Activated T-cell treated with anti-CD3 and anti-CD28 coated beads for 1 hour (primary cell): ENCODE results near the gene CABLES1.

Source experiments
- DNase-seq: peaks from one replicate; pipeline ENCODE4 v3.0.0-alpha.2; 2020; ENCODE audit warnings: low read depth

CABLES1 gene

DNA sequence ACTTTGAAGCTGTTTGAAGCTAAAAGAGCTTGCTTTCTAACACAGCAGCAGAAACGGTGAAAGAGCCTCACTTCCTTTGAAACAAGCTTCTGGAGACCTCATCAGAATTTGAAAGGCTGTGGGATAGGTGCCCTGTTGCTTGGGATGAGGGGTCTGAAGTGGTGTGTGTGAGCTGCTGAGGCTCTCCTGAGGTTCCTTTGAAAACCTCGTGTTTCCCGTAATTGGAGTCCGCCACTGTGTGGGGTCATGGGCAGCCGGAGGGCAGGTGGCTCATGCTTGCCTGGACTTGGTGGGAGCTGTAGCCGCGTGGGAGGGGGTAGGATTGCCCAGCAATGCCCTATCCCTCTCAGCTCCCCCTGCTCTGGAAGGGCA lies 34.4 kb downstream of the CABLES1 start:
- no peak for DNase-seq

DNA sequence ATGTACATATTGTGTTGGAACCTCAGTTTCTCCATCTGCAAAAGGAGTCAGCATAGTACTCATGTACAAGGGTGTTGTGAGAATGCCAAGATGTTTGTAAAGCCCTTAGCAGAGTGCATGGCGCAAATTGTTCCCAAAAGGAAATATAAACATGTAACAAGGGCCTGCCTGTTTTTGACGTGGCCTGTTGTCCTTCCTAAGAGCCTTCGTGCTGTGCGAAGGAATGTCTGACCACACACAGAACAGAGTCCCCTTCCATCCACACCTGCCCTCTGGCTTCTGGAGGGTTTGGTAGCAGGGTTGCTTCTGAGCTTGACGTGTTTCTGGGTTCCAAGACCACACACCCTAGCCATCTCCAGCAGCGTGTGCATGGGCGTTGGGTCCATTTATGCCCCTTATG lies 34.9 kb downstream of the CABLES1 start:
- DNase-seq = no peak

DNA sequence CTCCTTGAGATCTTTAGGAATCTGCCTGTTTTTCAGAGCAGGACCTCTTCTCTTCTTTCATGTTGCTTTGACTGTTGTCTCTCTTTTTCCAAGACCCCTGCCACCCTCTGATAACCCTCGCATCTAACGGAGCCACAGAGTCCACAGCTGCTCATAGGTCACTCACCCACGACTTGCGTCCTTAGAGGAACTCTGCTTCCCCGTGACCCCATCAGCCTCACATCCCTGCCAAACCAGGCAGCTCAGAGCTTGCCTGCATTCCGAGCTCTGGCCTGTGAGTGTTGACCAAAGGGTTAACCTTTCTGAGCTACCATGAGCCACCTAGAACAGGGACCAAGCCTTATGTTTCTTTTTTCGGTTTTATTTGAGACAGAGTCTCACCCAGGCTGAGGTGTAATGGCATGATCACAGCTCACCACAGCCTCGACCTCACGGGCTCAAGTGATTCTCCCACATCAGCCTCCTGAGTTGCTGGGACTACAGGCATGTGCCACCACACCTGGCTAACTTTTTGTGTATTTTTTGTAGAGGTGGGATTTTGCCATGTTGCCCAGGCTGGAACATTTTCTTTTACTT lies 36.4 kb downstream of the CABLES1 start:
- no peak for DNase-seq

DNA sequence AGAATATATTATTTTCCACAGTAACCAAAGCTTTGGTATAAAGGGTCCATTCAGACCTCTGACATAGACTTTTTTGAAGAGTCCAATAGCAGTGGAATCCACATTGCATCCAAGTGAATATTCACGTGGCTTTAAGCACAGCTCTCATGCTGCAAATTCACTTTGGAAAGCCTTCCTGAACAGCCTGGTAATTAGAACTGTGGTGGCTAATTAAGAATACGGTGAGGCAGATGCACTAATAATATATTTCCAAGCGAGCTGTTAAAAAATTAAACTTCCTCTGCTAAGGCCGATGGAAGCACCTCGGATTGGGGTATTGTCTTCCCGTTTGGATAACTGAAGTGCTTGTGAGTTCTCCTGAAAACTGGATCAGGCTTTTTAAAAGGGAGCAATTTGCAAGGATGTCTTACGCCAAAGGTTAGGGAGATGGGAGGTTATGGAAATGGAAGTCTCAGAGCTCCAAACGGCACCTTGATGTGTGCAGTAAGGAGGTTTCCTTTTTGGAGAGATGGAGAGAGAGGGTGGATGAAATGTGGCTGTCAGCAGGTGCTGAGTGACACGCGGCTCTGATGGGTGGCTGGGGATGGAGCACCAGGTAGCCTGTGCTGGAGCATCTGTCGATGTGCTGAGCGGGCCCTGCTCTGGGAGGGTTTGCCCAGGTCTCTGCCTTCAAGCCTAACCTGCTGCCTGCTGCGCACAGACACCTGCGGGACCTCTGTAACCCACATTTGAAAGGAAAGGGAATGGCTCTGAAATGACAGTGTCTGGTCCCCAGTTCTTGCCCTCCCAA lies 37.5 kb downstream of the CABLES1 start:
- no peak for DNase-seq

DNA sequence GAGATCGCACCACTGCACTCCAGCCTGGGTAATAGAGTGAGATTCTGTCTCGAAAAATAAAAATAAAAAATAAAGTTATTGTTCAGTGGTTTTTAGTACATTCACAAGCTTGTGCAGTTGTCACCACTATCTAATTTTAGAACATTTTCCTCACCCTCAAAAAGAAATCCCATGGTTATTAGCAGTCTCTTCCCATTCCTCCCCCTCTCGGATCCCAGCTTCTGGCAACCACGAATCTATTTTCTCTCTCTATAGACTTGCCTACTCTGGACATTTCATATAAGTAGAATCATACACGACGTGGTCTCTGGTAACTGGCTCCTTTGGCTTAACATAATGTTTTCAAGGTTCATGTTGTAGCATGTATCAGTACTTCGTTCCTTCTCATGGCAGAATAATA lies 38.6 kb downstream of the CABLES1 start:
- no peak for DNase-seq

DNA sequence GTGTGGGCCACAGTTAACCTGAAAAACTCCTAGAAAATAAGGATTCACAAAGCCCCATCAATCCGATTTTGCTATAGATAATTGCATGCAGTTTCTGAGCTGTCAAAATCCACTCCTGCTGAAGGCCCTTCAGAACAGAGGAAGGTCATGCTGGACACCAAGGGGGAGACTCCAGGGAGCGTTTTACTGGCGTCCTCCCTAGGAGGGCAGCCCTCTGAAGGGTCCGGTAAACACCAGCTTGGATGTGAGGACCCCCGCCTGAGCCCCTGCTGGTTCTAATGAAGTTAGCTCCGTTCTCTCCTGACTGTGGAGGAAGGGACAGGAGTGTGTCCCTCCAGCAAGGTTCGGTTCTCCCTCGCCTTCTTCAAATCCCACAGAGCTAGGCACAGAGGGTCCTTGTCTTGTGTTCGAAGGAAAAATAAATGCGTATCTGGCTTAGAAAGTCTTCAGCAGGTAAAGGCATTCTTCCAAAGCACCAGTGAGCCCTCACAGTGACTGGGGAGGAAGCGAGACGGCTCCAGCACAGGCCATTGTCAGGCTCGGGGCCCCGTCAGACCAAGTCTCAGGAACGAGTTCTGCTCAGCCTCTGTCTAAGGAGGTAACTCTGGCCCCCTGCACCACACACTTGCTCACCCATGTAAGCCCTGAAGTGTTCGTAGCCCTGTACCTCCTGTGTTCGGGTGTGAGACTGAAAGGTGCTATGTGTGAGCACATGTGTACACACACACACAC lies 41.6 kb downstream of the CABLES1 start:
- DNase-seq = no peak

DNA sequence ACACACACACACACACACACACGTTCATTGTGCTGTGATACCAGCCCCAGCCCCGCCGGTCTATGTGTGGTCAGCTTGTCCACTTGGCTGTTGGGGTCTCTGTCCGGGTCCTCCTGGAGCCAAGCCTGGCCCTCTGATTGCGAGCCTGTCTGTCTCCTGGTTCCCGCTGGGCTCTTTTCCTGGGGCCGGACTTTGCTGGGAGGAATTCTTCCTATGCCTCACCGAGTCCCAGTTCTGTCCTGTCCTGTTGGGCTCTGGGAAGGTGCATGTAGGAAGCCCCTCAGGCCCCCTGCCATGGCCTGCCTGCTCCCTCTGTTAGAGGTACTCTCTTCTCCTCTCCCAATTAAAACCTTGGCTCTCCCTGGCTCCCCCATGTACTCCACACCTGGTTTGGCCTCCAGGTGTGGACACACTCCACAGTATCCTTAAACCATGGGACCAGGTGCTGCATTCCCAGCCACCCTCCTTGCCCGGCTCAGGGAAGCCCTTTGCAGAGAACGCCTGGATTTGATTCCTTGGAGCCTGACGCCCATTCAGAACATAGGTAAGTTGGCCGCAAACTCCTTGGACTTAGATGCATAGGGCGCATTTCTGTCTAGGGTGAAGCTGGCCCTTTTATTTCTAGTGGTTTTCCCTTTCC lies 42.3 kb downstream of the CABLES1 start:
- no peak for DNase-seq

DNA sequence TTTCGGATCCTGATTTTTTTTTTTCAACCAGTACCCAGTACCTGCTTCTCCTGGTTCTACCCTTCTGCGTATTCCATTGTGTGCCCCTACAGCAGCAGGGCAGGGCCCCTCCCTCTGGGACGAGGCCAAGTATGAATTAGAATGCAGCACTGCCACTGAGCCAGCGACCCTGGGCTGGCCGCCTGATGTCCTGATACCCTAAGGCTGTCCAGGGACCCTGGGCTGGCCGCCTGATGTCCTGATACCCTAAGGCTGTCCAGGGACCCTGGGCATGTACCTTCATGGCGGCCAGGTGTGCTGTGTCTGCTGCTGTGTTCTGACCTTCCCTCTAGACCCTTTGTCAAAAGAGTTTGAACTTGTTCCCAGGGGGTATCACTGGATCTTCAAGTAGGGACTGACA lies 42.9 kb downstream of the CABLES1 start:
- no peak for DNase-seq

DNA sequence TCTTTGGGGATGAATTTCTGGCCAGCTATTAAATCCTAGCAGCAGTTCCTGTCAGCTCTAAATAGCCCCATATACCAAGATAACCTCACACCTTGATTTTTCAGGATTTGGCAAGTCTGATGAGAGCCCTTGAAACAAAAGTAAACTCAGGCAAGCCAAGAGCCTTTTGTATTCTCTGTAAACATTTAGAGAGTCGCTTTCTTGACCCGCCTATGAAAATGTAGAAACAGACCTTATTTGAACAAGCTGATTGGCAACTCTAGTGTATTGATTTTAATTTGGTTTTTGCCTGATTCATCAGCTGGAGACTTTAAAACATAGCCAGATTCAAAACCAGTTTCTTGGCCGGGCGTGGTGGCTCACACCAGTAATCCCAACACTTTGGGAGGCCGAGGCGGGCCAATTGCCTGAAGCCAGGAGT lies 43.4 kb downstream of the CABLES1 start:
- DNase-seq = no peak

DNA sequence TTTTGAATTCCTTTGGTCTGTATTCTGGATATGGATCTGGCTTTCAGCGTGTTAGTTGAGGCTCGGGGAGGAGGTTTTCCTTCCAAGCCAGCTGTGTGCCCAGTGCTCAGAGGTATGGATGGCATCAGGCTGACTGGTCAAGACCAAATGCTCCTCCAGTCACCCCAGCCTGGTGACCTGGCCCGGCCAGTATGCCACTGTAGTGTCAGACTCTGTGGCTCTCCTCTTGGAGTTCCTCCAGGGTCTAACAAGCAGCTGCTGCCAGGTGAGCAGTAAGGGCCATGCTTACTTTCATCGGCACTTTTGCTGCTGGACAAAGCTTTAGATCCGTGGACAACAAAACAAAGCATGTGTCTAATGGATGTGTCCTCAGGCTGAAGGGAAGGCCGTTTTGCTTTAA lies 44.1 kb downstream of the CABLES1 start:
- no peak for DNase-seq

DNA sequence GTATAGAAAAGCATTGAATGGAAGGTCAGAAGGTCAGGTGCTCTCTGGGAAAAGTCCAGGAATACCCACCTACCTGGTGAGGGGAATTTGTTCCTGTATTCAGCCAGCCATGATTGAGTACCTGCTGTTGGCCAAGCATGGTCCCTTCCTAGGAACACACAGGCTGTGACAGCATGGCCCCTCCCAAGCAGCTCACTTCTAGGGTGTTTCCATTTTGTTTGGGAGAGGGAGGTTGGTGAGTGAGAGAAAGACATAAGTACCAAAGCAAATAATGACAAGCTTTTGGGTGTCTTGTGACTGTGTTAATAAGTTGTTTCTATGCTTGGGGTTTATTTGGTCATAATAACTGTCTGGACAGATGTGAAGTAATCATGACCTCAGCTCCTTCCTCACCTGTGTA lies 46.3 kb downstream of the CABLES1 start:
- DNase-seq = no peak

DNA sequence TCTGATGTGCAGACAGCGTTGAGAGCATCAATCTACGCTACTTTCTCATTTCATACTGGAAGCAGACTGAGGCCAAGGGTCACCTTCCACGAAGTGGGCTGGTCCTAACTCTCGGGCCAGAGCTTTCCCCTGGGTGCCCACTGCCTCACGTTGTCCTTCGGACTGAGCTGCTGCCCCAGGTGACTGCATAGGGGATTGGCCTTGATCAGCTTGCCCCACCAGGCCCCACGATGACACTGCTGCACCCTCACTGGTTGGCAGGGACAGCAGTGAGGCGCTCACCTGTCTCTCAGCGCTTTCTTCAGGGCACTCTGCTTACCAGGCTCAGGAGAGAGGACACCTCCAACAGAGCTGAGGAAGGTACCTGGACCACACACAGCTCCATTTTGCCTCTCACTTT lies 47.3 kb downstream of the CABLES1 start:
- no peak for DNase-seq

DNA sequence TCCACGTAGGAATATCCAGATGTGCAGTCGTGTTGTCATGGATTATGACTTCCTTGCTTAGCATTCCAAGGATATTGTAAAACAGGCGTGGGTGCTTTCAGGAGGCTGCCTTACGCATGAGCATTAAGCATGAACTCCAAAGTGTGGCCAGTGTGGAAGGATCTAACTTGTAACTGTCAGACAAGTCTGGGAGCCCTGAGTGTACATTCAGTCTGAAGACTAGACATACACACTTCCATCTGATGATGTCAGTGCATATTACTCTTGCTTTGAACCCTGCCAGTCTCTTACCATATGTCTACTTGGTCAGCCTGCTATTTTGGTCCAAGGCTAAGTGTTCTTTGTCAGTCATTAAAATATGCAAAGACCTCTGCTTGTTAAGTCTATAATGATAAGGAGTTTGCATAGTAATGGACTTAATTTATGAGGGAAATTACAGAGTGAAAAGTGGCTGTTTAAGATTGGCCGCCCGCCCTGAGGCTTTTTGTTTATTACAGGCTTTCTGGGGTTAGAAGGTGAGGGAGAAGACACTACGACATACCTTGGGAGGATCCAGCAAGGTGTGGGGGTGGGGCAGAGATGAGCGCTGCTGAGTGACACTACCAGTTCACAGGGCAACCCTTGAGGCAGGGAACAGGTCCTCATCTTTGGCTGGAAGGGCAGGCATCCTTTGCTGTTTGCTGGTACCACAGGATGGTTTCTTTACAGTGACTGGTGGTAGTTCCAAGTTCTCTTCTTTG lies 48.3 kb downstream of the CABLES1 start:
- DNase-seq = no peak

DNA sequence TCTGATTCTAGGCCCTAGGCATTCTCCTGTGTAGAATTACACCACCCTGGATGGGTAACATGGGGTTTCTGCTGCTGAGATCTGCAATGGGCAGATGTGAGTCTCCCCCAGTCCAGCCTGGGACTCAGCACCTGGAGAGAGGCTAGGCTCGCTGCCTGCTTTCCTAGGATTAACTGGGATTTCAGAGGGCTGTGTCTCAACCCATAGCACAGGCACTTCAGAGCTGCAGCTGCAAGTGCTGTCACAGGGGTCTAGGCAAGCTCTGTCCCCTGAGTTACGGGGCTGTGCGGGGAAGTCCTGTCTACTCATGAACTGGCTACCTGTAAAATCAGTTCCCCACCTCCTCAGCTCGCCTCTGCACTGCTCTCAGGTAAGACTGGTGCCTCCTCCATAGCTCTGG lies 51.5 kb downstream of the CABLES1 start:
- no peak for DNase-seq

DNA sequence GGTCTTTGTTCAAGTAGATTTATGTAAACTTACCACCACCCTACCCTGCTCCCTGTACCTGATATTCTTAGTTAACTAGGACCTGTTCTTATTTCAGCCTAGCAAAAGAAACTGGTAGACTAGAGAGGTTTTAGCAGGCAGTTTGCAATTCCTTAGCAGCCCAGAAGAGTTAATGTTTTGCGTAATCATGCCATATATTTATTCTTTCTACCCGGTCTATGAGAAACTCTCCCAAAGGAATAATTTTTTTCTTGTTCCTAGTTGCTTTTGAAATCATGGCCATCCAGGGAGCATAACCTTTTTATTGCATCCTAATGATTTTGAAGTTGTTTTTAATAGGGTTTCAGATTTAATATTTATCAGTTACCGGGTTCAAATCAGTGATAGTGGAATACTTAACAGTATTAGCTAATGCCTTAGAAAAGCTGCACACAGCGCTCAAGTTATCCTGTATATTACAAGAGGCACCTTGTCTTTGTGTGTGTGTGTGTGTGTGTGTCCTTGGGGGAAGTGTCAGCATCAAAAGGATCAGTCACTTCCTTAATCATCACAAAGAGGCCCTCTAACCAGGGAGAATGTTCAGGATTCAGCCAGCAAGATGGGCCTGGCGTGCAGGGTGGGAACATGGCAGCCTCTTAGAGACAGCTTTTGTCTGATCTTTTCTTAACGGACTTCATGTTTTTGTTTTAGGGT lies 52.9 kb downstream of the CABLES1 start:
- no peak for DNase-seq

DNA sequence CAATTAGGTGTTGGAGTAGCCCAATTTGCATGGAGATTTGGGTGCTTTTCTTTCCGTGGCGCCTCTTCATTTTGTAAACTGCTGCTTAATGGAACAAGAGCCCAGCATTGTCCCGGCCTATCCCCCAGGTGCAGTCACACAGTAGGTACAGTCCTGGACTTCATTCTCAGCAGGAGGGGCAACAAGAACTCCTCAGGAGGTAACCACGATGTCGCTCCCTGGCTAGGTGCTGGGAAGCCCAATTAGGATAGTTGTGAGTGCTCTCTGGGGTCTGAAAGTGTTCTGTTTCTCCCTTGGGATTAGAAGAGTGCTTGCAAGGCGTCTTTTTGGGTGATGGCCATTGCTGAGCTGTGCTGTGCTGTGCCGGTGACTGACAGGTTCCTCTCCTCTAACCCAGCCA lies 53.8 kb downstream of the CABLES1 start:
- no peak for DNase-seq

DNA sequence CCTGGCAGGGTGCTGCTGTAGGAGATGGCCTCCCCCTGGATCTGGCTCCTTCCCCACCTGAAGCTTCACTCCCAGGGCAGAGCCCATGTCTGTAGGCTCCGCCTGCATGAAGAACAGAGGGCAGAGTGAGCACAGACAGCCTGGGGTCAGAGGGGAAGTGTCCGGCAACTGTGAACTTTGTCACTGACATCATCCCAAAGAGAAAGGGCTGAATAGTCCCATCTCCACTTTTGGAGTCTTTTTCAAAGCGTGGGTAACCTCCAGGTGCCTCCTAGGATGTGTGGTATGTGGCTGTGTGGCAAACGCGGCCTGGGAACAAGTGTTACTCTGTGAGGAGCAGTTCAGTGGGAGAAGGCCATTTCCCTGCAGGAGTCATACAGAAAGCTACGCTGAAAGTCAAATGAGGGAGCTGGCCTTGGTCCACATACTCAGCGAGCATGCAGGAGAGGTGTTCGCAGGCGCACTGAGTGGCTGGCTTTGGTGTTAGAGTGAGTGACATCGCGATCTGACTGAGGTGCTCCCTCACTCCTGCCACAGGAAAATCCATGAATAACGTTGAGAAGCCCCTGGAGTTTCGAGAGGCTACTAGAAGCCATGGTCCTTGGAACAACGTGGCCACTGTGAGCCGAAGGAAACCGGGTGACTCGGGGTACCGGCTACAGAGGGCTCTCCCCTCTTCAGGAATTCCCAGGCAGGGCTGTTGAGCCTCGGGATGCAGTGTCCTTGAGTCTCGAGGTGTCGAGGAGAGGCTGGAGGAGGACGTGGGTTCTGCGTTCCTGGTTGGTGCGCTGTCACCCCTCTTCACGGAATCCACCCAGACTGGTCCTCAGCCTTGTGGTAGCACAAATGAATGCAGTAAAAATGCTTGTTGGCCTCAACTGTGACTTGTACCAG lies 54.7 kb downstream of the CABLES1 start:
- DNase-seq = no peak

DNA sequence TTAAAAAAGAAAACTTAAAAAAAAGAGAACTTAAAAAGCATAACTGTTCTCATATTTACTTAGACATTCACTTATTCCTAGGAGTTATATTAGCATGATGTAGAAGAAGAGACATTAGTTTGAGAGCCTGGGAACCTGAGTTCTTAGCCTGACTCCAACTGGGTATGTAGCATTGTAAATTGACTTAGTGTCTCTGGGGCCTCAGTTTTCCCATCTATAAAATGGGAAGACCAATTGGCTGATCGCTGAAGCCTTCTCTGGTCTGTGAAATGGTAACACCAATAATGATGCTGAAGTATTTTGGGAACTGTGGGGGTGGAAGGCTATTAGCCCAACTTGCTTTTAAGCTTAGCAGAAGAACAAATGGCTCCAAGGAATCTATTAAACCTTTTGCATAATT lies 55.9 kb downstream of the CABLES1 start:
- no peak for DNase-seq

DNA sequence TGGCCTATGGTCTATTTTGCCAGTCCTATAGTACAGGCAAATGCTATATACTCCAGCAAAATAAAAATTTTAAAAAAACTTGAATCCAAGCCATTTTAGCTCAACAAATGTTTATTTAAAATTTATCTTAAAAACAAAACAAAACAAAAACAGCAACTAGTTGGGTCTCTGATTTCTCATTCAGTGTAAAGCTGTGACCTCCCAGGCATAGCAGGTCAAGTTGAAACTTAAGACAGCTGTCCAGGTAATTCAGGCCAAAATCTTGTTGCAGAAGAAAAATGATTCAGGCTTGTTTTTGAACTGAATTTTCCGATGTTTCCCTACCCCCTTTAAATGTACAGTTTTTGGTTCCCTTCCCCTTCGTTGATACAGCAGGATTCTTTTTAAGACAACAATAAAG lies 58.5 kb downstream of the CABLES1 start:
- no peak for DNase-seq

DNA sequence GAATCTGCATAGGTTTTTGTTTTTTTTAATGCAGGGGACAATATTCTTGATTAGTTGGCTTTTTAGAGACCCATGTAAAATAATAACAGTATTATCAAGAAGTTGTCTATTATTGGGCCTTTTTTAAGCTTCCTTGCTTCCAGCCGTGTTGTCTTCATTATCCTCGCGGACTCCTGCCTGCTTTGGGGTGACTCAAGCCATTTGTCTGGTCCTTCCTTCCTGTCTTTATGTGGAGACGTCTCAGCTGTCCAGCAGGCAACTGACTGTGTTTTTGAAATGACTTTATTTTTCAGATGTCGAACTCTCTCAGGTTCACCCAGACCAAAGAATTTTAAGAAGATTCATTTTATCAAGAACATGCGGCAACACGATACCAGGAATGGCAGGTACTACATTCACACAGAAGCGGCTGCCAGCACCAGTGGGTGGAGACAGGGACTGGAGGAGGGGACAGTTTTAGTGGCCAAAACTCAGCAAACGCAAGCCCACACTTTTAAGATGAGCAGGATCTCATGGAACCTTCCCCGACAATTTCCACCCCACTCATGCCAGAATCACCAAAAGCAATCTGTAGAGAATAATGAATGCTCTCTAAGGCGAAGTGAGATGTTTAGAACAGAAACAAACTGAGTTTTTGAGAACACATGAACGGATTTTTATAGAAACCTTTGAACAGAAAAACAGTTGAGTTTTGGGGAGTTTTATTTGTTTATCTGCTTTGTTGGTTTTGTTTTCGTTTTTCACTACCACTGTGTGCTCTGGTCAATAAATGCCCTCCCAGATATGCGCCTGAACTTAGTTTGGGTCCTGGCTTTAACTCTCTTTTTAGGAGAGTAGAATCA lies 59.1 kb downstream of the CABLES1 start:
- DNase-seq = no peak
